K562 (cell line): Measurements from ENCODE around the gene MYL12A. TPM values are rescaled to one million over a fixed set of nuclear protein-coding genes. Genes with fewer than 3 reads are reported as not detected.

Experiments used
- CEBPB ChIP-seq: fragments of 450-650 bp; IDR thresholded peaks from 2 replicates; pipeline ENCODE4 v1.6.1; 2016; ENCODE audit warnings: missing genetic modification characterization, missing compliant biosample characterization
- HDAC8 ChIP-seq: fragments of 450-650 bp; IDR thresholded peaks from 2 replicates; pipeline ENCODE4 v1.6.1; 2016; ENCODE audit warnings: mild to moderate bottlenecking, missing genetic modification characterization, moderate library complexity, missing compliant biosample characterization
- MCM3 ChIP-seq: fragments of 450-650 bp; IDR thresholded peaks from 2 replicates; pipeline ENCODE4 v1.6.1; 2016
- ZNF77 ChIP-seq: fragments of 250-450 bp; sonication (Bioruptor Pico); IDR thresholded peaks from 2 replicates; pipeline ENCODE4 v1.5.0; 2020
- ZNF785 ChIP-seq: fragments of 250-450 bp; sonication (Bioruptor Pico); IDR thresholded peaks from 2 replicates; pipeline ENCODE4 v1.4.0; 2020; ENCODE audit warnings: mild to moderate bottlenecking
- polyA plus RNA-seq, 8 experiments: library from polyadenylated mRNA; depleted of rRNA in 4 of 8; stranded (reverse) in 5 of 8; unstranded in 3 of 8; fragments of >200 nt; fragmentation: Nextera tagmentation in 2 of 8; fragmentation: Illumina TruSeq in 1 of 8; extraction: Ambion mirVana in 2 of 8; extraction: Trizol in 1 of 8; gene quantifications; 2 replicates each; pipeline versions ENCODE4 v1.2.1 to v1.2.3, GENCODE V29; 2011 to 2014; ENCODE audit warnings: inconsistent platforms in 1 of 8, missing spikeins in 1 of 8
- total RNA-seq, 7 experiments: library from RNA; depleted of rRNA in 6 of 7; stranded (reverse); fragments of >200 nt in 6 of 7; fragmentation: Illumina TruSeq in 2 of 7; extraction: Trizol in 2 of 7; gene quantifications; 2 replicates each; pipeline versions ENCODE4 v1.2.1 to v1.2.3, GENCODE V29; 2011 to 2021; ENCODE audit warnings: low replicate concordance in 1 of 7
- TF ChIP-seq, protein P1 (sequence below), 3 experiments: fragments of 200-800 bp in 1 of 3; sonication (Bioruptor generic) in 1 of 3; sonication (generic) in 1 of 3; formaldehyde crosslinking in 1 of 3; IDR thresholded peaks; 2 replicates each; pipeline versions ENCODE4 v1.6.1 to v1.8.0; 2016 to 2022; ENCODE audit warnings: mild to moderate bottlenecking in 2 of 3, missing compliant biosample characterization in 2 of 3, missing genetic modification characterization in 2 of 3, missing genetic modification reagents in 1 of 3
- TF ChIP-seq, protein P2 (sequence below): fragments of 450-650 bp; IDR thresholded peaks from 2 replicates; pipeline ENCODE4 v1.6.1; 2016
- TF ChIP-seq, protein P3 (sequence below), 3 experiments: fragments of 200-800 bp in 1 of 3; fragments of 250-450 bp in 1 of 3; fragments of 450-650 bp in 1 of 3; sonication (Bioruptor Pico) in 1 of 3; sonication (Bioruptor generic) in 1 of 3; formaldehyde crosslinking in 1 of 3; IDR thresholded peaks; 2 replicates each; pipeline versions ENCODE4 v1.6.1 to v1.8.0; 2016 to 2022; ENCODE audit warnings: mild to moderate bottlenecking in 2 of 3, missing genetic modification characterization in 2 of 3, missing compliant biosample characterization in 1 of 3, moderate library complexity in 1 of 3

The MYL12A gene
- total and polyA plus RNA-seq, 9 of the 15 experiments (the other 6 are each of a cell fraction or from before 2014, with no cell fraction given) = 308 to 1,031 (median 559) TPM

DNA sequence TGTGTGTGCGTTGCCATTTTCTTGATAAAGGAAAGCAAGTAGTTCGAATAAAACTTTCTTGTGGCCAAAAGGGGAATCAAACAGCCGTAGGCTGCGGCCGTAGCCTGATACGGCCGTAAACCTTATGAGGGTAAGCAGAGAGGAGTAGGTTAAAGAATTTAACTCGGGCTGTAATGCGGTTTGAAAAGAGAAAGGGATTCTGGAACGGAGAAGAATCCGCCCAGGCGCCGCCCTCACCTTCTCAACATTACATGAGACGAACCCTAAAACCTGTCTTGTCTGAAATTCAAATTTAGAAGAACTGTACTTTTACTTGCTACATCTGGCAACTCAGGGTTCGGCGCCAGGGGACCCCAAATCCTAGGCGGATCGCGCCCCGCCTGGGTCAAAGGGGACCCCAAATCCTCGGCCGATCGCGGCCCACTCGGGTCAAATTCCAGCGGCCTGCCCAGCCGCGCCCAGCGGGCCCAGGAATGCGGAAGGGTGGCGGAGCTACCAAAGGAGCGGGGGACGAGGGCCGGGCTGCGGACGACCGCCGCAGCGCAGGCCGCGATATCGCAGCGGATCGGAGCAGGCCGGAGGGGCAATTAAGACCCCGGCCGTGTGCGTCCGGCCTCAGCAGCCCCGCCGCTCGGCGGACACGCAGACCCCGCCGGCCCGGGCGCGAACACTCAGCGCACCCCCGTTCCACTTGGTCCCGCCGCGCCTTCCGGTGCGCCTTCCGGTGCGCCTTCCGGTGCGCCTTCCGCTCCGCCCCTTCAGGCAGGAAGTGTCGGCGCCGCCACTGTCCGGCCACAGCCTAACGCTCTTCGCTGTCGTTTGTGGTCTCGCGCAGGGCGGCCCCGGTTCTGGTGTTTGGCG lies 14.0 kb downstream of the MYL12A start, which contains the start of gene MYL12B (continued):
- TF ChIP-seq, protein P1, sequence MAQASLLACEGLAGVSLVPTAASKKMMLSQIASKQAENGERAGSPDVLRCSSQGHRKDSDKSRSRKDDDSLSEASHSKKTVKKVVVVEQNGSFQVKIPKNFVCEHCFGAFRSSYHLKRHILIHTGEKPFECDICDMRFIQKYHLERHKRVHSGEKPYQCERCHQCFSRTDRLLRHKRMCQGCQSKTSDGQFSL (CRISPR knock-in tag; IDR thresholded peaks at IDR 0.05) = no peak
- TF ChIP-seq, protein P1 (tag; IDR thresholded peaks at IDR 0.05) = no peak
- TF ChIP-seq MCM3 = no peak
- TF ChIP-seq, protein P2, sequence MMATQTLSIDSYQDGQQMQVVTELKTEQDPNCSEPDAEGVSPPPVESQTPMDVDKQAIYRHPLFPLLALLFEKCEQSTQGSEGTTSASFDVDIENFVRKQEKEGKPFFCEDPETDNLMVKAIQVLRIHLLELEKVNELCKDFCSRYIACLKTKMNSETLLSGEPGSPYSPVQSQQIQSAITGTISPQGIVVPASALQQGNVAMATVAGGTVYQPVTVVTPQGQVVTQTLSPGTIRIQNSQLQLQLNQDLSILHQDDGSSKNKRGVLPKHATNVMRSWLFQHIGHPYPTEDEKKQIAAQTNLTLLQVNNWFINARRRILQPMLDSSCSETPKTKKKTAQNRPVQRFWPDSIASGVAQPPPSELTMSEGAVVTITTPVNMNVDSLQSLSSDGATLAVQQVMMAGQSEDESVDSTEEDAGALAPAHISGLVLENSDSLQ = no peak
- TF ChIP-seq HDAC8 = 0 out of 2 replicates have a peak, but pooled peaks have one; percentile 36
- TF ChIP-seq, protein P3, sequence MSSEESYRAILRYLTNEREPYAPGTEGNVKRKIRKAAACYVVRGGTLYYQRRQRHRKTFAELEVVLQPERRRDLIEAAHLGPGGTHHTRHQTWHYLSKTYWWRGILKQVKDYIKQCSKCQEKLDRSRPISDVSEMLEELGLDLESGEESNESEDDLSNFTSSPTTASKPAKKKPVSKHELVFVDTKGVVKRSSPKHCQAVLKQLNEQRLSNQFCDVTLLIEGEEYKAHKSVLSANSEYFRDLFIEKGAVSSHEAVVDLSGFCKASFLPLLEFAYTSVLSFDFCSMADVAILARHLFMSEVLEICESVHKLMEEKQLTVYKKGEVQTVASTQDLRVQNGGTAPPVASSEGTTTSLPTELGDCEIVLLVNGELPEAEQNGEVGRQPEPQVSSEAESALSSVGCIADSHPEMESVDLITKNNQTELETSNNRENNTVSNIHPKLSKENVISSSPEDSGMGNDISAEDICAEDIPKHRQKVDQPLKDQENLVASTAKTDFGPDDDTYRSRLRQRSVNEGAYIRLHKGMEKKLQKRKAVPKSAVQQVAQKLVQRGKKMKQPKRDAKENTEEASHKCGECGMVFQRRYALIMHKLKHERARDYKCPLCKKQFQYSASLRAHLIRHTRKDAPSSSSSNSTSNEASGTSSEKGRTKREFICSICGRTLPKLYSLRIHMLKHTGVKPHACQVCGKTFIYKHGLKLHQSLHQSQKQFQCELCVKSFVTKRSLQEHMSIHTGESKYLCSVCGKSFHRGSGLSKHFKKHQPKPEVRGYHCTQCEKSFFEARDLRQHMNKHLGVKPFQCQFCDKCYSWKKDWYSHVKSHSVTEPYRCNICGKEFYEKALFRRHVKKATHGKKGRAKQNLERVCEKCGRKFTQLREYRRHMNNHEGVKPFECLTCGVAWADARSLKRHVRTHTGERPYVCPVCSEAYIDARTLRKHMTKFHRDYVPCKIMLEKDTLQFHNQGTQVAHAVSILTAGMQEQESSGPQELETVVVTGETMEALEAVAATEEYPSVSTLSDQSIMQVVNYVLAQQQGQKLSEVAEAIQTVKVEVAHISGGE (CRISPR knock-in tag; IDR thresholded peaks at IDR 0.05) = peak; percentile 78 to 96 (median 87); a peak in 5 of 6 replicates
- TF ChIP-seq ZNF77 (CRISPR knock-in tag) = no peak
- TF ChIP-seq ZNF785 (CRISPR knock-in tag) = no peak
- no peak for TF ChIP-seq CEBPB
